Central memory CD4-positive, alpha-beta T cell (primary cell): ENCODE data around the gene FOXRED2.

Source experiments
- DNase-seq: peaks from one replicate; pipeline ENCODE4 v3.0.0; 2022

FOXRED2 gene

GRCh38 chr22:36514766-36515165, 7.9 kb upstream of the FOXRED2 start:
- DNase-seq, result no peak

DNA sequence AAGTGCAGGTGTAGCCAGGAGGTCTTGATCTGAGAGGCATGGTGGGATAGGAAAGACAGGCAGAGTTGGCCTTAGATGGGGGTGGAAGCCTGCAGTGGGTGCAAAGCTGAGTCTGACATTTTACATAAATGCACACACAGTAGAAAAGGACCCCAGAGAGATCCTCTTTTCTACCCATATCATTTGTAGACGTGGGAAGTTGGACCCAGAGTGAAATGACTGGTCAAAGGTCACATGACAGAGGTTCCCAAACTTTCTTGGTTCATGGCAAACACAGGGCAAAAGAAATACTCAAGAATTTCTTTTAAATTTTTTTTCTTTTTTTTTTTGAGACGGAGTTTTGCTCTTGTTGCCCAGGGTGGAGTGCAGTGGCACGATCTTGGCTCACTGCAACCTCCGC, 6.2 kb upstream of the FOXRED2 start:
- no peak for DNase-seq

DNA sequence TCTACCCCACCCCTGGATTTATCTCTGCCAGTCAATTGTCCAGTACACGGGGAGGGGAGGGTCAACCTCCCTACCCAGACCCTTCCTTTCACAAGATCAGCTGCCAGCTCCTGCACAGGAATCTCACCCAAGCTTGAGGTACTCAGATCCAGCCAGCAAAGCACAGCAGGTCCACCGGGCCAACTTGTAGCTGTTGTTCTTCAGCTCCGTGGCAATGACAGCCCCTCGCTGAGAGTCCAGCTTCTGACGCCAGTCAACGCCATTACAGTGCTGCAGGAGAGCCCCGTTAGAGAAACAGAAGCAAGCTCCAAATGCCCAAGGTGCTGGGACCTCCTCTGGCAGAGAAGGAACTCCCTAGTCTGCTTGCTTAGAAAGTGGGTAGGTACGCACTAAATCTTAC, 5.5 kb upstream of the FOXRED2 start:
- DNase-seq, result no peak

GRCh38 chr22:36510966-36511881, 4.4 kb upstream of the FOXRED2 start:
- peak; percentile 17 for DNase-seq

- DNase-seq, result no peak
Observed at GRCh38 chr22:36510384-36510783, 3.5 kb upstream of the FOXRED2 start.

GRCh38 chr22:36507518-36508010, 724 bp upstream of the FOXRED2 start:
- DNase-seq, result no peak

DNA sequence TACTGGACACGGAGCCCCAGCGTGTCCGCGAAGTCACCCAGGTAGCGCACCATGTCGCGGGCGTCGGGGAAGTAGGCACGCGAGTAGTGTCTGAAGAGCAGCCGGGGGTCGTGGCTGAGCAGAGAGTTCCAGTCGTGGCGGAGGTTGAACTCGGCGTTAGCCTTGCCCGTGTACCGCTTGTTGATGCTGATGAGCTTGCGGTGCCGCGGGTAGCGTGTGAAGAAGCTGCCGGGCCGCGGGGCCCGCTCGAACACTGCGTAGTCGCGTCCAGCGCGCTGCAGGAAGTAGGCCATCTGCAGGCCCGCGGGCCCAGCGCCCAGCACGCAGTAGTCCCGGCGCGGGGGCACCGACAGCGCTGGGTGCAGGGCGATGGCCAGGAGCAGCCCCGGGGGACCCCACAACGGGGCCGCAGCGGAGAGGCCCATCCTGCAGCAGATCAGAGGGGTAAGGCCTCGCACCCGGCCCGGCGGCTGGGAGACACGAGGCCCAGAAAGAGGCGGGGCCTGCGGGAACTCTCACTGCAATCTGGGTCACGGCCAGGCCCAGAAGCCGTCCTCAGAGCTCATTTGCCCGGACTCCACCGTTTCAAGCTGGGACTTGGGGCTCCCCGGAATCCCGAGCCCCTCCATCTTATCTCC, 723 bp downstream of the FOXRED2 start:
- DNase-seq, result no peak

DNA sequence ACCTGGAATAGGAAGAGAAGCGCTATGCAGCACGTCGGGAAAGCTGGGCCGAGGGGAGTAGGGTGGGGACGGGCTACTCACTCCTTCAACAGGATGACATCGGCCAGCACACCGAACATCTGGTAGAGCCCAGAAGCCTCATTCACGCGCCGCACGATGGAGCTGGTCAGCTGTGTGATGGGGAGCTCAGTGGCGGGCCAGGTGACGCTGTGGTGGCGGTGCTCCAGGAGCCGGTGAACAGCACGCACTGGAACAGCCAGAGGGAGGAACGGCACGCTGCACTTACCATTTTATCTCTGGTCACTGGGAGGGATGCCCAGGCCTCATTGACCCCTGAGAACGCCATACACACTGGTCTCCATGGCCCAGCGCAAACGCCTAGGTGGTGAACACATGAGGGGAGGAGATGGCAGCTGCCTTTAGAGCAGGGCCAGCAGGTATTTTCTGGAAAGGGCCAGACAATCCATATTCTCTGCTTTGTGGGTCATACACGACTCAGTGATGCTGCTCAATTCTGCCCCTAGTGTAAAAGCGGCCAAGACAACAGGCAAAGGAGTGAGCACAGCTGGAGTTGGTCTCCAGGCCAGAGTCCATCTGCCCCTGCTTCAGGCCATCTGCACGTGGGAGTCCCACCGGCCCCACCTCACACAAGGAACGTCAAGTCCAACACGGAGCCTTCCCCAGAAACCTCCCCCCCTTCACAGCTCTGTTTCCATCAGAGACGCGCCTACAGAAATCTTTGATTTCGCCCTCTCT, 8.8 kb downstream of the FOXRED2 start:
- no peak for DNase-seq

DNA sequence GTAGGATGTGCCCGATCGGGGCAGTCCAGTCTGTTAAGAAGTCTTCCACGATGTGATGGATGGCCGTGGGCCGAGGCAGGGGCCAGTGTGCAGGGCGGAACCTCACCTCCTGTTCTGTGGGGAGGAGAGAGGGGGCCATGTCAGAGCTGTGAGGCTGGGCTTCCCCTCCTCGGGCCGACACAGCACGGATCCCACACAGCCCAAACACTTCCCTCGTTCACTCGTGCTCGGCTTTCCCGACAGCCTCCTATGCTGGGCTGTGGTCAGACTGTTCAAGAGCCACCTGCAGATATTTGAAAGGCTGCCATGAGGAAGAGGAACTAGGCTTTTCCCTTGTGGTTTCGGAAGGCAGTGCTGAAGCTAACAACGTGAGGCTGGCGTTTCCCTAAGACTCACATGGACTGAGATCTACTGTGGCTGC, 13.1 kb downstream of the FOXRED2 start:
- DNase-seq, result no peak

GRCh38 chr22:36492109-36492508, 14.7 kb downstream of the FOXRED2 start:
- DNase-seq, result no peak

- DNase-seq, result no peak
Observed at GRCh38 chr22:36491155-36491554, 15.7 kb downstream of the FOXRED2 start.

DNA sequence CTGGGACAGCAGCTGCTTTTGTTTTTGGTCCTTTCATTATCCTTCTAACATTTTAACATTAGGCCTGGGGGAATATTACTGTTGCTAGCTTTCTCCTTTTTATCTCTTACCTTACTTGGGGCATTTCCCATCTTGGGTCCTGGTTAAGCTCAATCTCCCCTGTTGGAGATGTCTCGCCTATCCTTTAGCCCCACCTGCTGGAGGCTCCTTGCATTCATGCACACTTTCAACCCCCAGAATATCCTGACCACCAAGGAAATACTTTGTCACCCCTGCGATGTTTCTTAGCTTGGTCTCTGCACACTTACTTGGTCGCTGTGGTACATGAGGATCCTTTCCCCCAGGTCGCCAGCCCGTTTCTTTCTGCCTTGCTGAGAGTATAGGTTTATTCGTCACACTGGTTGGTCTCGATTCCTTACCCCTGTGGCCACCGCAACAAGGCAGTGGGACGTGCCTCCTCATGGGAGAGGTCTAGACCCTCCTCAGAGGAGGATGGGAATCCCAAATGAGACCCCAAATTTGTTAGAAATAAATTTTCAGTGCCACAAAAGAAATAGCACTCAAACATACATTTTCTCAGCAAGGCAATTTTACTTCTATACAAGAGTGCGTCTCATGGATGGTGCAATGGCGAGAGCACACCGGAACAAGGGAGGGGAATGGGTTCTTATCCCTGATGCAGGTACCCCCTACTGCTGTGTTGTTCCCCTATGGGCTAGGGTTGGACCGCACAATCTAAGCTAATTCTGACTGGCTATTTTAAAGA, 20.0 kb downstream of the FOXRED2 start:
- DNase-seq, result peak; percentile 54

GRCh38 chr22:36481393-36482168, 25.3 kb downstream of the FOXRED2 start, which contains the start of gene TXN2:
TXN2 (minus strand) TSS chr22:36481640; CDS start chr22:36480837, 803 bp downstream.
- DNase-seq, result peak; percentile 95

DNA sequence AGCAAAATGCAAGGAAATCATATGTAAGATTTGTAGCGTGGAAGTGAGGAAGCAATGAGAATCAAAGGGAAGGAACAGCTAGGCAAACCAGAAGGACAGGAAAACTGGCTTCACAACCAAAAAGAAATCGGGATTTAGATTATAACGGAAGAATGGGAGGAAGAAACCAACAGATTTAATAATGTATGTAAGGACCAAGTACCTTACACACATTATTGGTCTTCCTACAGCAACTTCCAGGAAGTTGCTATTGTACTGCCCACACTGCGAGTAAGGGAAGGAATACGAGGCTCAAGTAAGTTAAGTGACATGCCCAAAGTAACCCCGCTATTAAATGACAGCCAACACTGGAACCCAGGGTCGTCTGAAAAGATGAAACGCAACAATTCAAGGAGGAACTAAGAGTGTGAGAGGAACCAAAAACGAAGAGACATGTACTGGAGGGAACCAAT, 25.9 kb downstream of the FOXRED2 start:
- no peak for DNase-seq

- DNase-seq, result no peak
Observed at GRCh38 chr22:36478966-36479365, 27.9 kb downstream of the FOXRED2 start.

GRCh38 chr22:36475341-36475740, 31.5 kb downstream of the FOXRED2 start:
- DNase-seq, result no peak

DNA sequence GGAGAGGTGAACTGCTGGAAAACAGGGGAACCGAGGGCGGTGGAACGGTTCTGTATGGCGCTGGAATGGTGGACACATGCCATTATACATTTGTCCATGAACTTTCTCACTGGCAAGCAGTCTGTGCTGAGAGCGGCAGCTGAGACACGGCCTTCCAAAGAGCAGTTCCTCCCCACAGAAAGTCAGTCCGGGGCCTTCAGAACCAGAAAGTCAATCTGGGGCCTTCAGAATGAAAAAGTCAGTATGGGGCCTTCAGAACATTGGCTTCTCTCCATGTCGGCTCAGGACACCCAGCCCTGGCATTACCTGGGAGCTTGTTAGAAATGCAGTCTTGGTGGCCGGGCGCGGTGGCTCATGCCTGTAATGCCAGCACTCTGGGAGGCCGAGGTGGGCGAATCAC, 34.2 kb downstream of the FOXRED2 start:
- DNase-seq, result no peak

GRCh38 chr22:36471341-36471821, 35.5 kb downstream of the FOXRED2 start:
- no peak for DNase-seq

GRCh38 chr22:36470994-36471331, 35.9 kb downstream of the FOXRED2 start:
- DNase-seq, result no peak

DNA sequence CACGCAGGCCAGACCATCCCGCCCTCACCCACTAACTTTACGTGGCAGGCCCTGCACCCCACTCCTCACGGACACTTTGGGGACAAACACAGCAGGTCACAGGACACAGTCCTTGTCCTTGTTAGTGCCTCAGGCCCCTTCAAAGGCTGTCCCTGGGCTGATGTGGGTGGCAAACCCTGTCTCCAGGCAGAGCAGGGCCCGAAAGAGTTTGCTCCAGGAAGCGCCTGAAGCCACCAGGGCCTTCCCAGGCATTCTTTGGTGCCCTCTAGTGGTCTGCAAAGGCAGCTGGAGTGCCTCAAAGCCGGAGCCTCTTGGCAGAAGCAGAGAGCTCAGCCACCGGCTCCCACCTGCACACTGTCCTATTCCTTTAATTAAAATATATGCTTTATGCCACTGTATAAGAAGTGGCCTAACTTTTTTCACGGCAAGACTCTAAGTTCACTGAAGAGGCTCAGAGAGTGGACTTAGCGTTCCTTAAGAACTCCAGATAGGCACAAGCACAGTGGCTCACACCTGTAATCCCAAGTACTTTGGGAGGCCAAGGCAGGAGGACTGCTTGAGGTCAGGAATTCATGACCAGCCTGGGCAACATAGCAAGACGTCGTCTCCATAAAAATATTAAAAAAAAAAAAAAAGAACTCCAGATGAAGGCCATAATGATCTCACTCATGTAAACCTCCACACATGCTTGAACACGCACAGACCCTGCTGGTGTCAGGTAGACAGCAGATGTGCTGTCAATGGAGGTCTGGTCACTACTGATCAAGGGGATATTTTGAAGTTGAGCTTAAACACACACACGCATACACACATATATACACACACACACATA, 36.5 kb downstream of the FOXRED2 start:
- peak; percentile 84 for DNase-seq
